ENCODE results near the gene POLR2A. TPM values are rescaled to one million over a fixed set of nuclear protein-coding genes. Genes with fewer than 3 reads are reported as not detected.
A peak's percentile ranks its signal among the peaks of the same experiment; 100 is the strongest.

Gene POLR2A
- total and polyA plus RNA-seq, 2 of the 13 experiments (the other 11 are each of a cell fraction or from before 2014, with no cell fraction given) = 17.8 to 18.3 TPM

- TF ChIP-seq, protein P1, sequence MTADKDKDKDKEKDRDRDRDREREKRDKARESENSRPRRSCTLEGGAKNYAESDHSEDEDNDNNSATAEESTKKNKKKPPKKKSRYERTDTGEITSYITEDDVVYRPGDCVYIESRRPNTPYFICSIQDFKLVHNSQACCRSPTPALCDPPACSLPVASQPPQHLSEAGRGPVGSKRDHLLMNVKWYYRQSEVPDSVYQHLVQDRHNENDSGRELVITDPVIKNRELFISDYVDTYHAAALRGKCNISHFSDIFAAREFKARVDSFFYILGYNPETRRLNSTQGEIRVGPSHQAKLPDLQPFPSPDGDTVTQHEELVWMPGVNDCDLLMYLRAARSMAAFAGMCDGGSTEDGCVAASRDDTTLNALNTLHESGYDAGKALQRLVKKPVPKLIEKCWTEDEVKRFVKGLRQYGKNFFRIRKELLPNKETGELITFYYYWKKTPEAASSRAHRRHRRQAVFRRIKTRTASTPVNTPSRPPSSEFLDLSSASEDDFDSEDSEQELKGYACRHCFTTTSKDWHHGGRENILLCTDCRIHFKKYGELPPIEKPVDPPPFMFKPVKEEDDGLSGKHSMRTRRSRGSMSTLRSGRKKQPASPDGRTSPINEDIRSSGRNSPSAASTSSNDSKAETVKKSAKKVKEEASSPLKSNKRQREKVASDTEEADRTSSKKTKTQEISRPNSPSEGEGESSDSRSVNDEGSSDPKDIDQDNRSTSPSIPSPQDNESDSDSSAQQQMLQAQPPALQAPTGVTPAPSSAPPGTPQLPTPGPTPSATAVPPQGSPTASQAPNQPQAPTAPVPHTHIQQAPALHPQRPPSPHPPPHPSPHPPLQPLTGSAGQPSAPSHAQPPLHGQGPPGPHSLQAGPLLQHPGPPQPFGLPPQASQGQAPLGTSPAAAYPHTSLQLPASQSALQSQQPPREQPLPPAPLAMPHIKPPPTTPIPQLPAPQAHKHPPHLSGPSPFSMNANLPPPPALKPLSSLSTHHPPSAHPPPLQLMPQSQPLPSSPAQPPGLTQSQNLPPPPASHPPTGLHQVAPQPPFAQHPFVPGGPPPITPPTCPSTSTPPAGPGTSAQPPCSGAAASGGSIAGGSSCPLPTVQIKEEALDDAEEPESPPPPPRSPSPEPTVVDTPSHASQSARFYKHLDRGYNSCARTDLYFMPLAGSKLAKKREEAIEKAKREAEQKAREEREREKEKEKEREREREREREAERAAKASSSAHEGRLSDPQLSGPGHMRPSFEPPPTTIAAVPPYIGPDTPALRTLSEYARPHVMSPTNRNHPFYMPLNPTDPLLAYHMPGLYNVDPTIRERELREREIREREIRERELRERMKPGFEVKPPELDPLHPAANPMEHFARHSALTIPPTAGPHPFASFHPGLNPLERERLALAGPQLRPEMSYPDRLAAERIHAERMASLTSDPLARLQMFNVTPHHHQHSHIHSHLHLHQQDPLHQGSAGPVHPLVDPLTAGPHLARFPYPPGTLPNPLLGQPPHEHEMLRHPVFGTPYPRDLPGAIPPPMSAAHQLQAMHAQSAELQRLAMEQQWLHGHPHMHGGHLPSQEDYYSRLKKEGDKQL (CRISPR knock-in tag; IDR thresholded peaks at IDR 0.05; ENCODE audit: low read depth) = peak; percentile 75
- TF ChIP-seq ZBTB14 (CRISPR knock-in tag; IDR thresholded peaks at IDR 0.05) (no peak; the same call in 1 of the 2 replicates), NCOR1 (IDR thresholded peaks at IDR 0.05; ENCODE audit: borderline replicate concordance, low read length) (peak; percentile 60; the same call in 1 of the 2 replicates), NAIF1 (CRISPR knock-in tag; IDR thresholded peaks at IDR 0.05; ENCODE audit: borderline replicate concordance) (no peak), ZZZ3 (CRISPR knock-in tag; IDR thresholded peaks at IDR 0.05; ENCODE audit: borderline replicate concordance) (no peak; the same call in 1 of the 2 replicates), BHLHE40 (IDR thresholded peaks at IDR 0.05; ENCODE audit: low read length) (peak; percentile 80), POLR2AphosphoS5 (IDR thresholded peaks at IDR 0.05; ENCODE audit: low read depth, low read length) (peak; percentile 99), ZSCAN21 (CRISPR knock-in tag; IDR thresholded peaks at IDR 0.05; ENCODE audit: borderline replicate concordance) (peak; percentile 80), KAT7 (CRISPR knock-in tag; IDR thresholded peaks at IDR 0.05; ENCODE audit: borderline replicate concordance) (peak; percentile 86; the same call in 1 of the 2 replicates), THAP8 (CRISPR knock-in tag; IDR thresholded peaks at IDR 0.05; ENCODE audit: borderline replicate concordance) (0 out of 2 replicates have a peak, but pooled peaks have one; percentile 42)
- TF ChIP-seq, protein P2, sequence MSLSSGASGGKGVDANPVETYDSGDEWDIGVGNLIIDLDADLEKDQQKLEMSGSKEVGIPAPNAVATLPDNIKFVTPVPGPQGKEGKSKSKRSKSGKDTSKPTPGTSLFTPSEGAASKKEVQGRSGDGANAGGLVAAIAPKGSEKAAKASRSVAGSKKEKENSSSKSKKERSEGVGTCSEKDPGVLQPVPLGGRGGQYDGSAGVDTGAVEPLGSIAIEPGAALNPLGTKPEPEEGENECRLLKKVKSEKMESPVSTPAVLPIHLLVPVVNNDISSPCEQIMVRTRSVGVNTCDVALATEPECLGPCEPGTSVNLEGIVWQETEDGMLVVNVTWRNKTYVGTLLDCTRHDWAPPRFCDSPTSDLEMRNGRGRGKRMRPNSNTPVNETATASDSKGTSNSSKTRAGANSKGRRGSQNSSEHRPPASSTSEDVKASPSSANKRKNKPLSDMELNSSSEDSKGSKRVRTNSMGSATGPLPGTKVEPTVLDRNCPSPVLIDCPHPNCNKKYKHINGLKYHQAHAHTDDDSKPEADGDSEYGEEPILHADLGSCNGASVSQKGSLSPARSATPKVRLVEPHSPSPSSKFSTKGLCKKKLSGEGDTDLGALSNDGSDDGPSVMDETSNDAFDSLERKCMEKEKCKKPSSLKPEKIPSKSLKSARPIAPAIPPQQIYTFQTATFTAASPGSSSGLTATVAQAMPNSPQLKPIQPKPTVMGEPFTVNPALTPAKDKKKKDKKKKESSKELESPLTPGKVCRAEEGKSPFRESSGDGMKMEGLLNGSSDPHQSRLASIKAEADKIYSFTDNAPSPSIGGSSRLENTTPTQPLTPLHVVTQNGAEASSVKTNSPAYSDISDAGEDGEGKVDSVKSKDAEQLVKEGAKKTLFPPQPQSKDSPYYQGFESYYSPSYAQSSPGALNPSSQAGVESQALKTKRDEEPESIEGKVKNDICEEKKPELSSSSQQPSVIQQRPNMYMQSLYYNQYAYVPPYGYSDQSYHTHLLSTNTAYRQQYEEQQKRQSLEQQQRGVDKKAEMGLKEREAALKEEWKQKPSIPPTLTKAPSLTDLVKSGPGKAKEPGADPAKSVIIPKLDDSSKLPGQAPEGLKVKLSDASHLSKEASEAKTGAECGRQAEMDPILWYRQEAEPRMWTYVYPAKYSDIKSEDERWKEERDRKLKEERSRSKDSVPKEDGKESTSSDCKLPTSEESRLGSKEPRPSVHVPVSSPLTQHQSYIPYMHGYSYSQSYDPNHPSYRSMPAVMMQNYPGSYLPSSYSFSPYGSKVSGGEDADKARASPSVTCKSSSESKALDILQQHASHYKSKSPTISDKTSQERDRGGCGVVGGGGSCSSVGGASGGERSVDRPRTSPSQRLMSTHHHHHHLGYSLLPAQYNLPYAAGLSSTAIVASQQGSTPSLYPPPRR (CRISPR knock-in tag; IDR thresholded peaks at IDR 0.05; ENCODE audit: borderline replicate concordance) = peak; percentile 64; the same call in 1 of the 2 replicates
- TF ChIP-seq, protein P3, sequence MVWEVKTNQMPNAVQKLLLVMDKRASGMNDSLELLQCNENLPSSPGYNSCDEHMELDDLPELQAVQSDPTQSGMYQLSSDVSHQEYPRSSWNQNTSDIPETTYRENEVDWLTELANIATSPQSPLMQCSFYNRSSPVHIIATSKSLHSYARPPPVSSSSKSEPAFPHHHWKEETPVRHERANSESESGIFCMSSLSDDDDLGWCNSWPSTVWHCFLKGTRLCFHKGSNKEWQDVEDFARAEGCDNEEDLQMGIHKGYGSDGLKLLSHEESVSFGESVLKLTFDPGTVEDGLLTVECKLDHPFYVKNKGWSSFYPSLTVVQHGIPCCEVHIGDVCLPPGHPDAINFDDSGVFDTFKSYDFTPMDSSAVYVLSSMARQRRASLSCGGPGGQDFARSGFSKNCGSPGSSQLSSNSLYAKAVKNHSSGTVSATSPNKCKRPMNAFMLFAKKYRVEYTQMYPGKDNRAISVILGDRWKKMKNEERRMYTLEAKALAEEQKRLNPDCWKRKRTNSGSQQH (CRISPR knock-in tag; IDR thresholded peaks at IDR 0.05; ENCODE audit: low read depth) = peak; percentile 39; the same call in 1 of the 2 replicates
- TF ChIP-seq, protein P4, sequence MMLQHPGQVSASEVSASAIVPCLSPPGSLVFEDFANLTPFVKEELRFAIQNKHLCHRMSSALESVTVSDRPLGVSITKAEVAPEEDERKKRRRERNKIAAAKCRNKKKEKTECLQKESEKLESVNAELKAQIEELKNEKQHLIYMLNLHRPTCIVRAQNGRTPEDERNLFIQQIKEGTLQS (CRISPR knock-in tag; IDR thresholded peaks at IDR 0.05) = peak; percentile 74
Observed at GRCh38 chr17:7484067-7484918, at the start of gene POLR2A (continued).

Measured in HepG2 (cell line).